GM18868 (cell line): ENCODE measurements around the gene GUCA2A.

Experiments
- ATAC-seq: cut with Tn5 transposase; IDR thresholded peaks from one replicate; pipeline ENCODE4 v1.9.1; 2021; ENCODE audit warnings: mild to moderate bottlenecking, moderate library complexity; ENCODE audit not compliant: unreplicated experiment

GUCA2A gene

DNA sequence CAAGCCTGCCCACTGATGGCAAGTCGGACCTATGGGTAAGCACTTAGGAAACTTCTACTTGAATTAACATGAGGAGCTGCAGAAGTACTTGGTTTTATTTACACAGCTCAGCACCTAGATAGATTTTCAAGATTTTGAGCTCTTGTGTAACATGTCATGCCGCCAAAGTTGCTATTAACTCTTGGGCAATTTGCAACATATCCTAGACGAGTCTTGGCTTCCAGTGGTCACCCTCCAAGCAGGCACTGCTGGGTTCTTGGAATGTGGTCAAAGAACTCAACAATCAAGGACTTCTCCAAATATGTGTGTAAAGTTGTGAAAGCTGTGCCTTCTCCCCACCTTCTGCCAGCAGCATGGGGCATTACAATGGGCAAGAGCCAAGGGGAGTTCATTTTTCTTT is 29.1 kb downstream of the GUCA2A start:
- no peak for ATAC-seq

DNA sequence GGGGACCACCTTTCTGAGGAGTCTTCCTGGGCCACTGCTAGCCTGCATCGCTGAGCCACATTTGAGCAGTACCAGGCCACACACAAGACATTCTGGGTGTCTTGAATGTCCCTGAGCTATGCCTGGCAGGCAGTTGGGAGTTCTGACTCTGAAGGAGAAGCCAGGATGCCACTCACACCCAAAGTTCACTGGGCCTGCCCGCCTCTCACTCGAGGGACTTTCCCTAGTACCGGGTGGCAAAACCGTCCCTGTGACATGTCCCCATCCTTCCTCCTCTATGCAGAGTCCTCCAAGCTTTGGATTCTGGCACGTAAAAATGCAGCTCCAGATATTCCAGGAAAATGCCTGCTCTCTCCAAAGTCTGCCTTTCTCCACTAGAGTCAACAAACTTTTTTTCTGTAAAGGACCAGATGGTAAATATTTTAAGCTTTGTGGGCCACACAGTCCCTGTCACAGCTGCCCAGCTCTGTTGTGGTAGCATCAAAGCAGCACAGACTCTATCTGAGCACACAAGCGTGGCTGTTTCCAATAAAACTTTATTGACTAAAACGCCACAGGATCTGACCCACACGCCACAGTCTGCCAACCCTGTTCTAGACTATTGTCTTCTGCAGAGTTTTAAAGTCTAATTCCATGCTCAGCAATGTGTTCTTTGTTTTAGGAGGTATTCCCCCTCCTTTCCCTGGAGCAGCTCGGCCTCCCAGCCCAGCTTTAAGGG is 30.6 kb downstream of the GUCA2A start:
- no peak for ATAC-seq

GRCh38 chr1:42133390-42133789 is 31.2 kb downstream of the GUCA2A start:
- no peak for ATAC-seq

DNA sequence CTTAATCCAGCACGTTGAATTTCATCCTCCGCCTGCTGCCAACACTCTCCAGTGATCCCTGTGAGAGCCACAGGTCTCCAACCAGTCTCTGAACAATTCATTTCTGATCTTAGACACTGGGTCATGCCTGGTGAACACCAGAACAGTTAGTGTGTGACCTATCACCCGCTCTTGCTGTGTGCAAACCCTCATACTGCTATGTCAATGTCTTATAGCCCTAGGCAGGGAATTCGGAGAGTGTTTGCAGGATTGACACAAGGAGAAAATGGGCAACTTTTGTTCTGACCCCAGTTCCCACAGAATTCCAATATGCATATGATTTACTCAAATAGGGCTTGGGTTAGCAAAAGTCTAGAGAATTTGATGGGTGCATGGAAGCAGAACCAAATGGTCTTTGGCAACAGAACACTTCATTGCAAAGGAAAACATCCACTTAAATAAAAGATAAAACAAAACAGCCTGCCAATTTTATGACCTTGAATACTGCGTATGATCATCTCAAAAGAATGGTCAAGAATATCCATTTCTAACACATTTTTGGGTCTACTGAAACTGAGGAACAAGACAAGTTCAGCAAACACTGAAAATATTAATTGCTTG is 34.4 kb downstream of the GUCA2A start:
- no peak for ATAC-seq

- ATAC-seq, result no peak
Measured at GRCh38 chr1:42128964-42129363, 35.6 kb downstream of the GUCA2A start.

GRCh38 chr1:42128499-42128898 is 36.0 kb downstream of the GUCA2A start:
- no peak for ATAC-seq

DNA sequence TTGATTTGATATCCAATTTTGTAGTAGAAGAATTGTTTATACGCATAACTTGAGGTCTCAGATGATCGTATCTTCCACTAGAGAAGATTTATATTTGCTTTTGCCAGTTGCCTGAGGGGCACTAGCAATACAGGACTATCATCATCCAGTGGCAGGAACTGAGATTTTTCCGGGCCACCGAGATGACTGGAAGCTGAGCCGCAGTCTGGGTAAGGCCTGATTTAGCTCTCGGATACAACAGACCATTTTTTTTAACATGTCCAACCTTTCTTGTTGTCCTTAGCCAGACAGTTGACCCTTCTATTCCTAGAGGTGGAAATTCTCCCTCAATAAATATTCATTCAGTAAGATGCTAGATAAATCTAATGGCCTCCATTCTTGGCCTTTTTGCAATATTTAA is 36.8 kb downstream of the GUCA2A start:
- no peak for ATAC-seq

- no peak for ATAC-seq
Measured at GRCh38 chr1:42125552-42125951, 39.0 kb downstream of the GUCA2A start.

GRCh38 chr1:42122408-42122807 is 42.1 kb downstream of the GUCA2A start:
- no peak for ATAC-seq

- no peak for ATAC-seq
Measured at GRCh38 chr1:42118125-42118524, 46.4 kb downstream of the GUCA2A start.

DNA sequence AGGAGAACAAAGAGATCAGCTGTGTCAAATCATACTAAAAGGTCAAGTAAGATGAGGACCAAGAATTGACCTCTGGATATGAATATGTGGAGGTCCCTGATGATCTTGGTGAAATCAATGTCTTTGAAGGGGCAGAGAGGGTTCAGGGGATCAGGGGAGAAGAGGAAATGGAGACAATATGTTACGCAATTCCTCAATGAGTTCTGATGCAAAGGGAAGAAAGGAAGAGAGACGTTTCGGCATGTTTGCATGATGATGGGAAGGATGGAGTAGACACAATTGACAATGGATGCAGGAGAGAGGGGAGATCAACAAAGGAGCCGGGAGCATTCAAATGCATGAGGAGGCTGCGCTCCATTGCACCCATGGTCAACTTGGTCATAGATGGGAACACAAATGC is 47.3 kb downstream of the GUCA2A start:
- ATAC-seq, result no peak

GRCh38 chr1:42114229-42114628 is 50.3 kb downstream of the GUCA2A start:
- ATAC-seq, result no peak
